DOHH2 (cell line): Measurements from ENCODE around the gene CHMP6.

ENCODE experiments used
- H3F3A ChIP-seq: fragments of 200-600 bp; sonication (generic), shearing (Covaris generic); 2 replicates; pipeline ENCODE4 v1.6.0; 2016; ENCODE audit warnings: antibody characterized with exemption, mild to moderate bottlenecking; ENCODE audit not compliant: control insufficient read depth, insufficient read depth
- H3K27ac ChIP-seq: fragments of 200-600 bp; sonication (generic); 2 replicates; pipeline ENCODE4 v1.5.1; 2014; ENCODE audit warnings: low read depth, mild to moderate bottlenecking, low read length, moderate library complexity
- H3K27me3 ChIP-seq: fragments of 200-600 bp; sonication (generic); 2 replicates; pipeline ENCODE4 v1.6.1; 2014; ENCODE audit warnings: mild to moderate bottlenecking, low read length, mixed read lengths; ENCODE audit not compliant: control insufficient read depth
- H3K36me3 ChIP-seq: fragments of 200-600 bp; sonication (generic); 2 replicates; pipeline ENCODE4 v1.6.1; 2014; ENCODE audit warnings: mild to moderate bottlenecking, low read length, moderate library complexity, mixed read lengths; ENCODE audit not compliant: control insufficient read depth
- H3K4me1 ChIP-seq: fragments of 200-600 bp; sonication (generic); 2 replicates; pipeline ENCODE4 v1.6.1; 2014; ENCODE audit warnings: mild to moderate bottlenecking, low read length, mixed read lengths; ENCODE audit not compliant: control insufficient read depth
- H3K4me2 ChIP-seq: fragments of 200-600 bp; sonication (generic); 2 replicates; pipeline ENCODE4 v1.6.0; 2014; ENCODE audit warnings: mild to moderate bottlenecking, low read length, moderate library complexity
- H3K4me3 ChIP-seq: fragments of 200-600 bp; sonication (generic); 2 replicates; pipeline ENCODE4 v1.5.1; 2014; ENCODE audit warnings: mild to moderate bottlenecking, low read length, mixed read lengths
- H3K79me2 ChIP-seq: fragments of 200-600 bp; sonication (generic); 2 replicates; pipeline ENCODE4 v1.6.1; 2014; ENCODE audit warnings: mild to moderate bottlenecking, low read length, mixed read lengths; ENCODE audit not compliant: control insufficient read depth
- H3K9me2 ChIP-seq: fragments of 200-600 bp; sonication (generic); replicated peaks from 2 replicates; pipeline ENCODE4 v1.6.1; 2014; ENCODE audit warnings: mild to moderate bottlenecking, low read length, mixed read lengths; ENCODE audit not compliant: control insufficient read depth
- H3K9me3 ChIP-seq: fragments of 200-600 bp; sonication (generic); 2 replicates; pipeline ENCODE4 v1.6.1; 2014; ENCODE audit warnings: antibody characterized with exemption, low read length, mixed read lengths; ENCODE audit not compliant: control insufficient read depth, insufficient read depth
- H4K20me1 ChIP-seq: fragments of 200-600 bp; sonication (generic); 2 replicates; pipeline ENCODE4 v1.6.0; 2014; ENCODE audit warnings: low read depth, mild to moderate bottlenecking, antibody characterized with exemption, low read length, moderate library complexity; ENCODE audit not compliant: control insufficient read depth, insufficient read depth
- EZH2phosphoT487 ChIP-seq: fragments of 200-600 bp; sonication (generic); IDR thresholded peaks from 2 replicates; pipeline ENCODE4 v1.6.1; 2017; ENCODE audit warnings: borderline replicate concordance, mild to moderate bottlenecking, antibody characterized with exemption, low read length, moderate library complexity, mixed read lengths
- TF ChIP-seq, protein P1 (sequence below): fragments of 200-600 bp; sonication (generic); IDR thresholded peaks from one replicate; pipeline ENCODE4 v1.5.1; 2014; ENCODE audit warnings: antibody characterized with exemption, mild to moderate bottlenecking, low read depth, low read length; ENCODE audit not compliant: poor library complexity, severe bottlenecking

CHMP6 gene

DNA sequence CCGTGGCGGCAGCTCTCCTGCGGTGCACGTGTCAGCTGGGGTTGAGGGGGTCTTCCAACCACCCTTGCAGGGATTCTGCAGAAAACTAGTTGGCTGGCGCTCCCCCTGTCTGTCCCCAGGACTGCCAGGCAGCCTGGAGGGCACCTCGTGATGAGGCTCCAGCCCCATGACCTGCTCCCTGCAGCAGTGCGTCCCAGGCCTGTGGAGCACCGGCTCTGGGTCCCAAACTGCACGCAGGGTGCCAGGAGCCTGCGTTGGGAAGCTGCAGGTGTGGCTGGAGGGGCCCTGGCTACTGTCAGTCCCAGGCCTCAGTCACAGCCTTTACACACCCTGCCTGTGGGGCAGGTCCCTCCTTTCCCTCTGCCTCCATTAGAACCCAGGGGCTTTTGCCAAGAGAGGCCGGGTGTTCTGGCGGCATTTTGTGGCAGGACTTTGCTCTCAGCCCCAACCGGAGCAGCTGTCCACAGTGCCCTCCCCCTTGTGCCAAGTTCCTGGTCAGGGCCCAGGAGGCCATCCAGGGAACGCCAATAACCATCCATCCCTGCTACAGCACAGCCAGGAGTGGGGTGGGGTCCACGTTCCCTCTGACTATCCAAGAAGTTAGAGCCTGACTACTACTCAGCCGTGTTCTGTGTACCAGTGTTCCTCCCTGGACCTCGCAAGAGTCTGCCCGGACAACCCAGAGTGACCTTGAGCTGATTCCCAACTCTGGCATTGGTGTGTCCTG, 9.2 kb downstream of the CHMP6 start:
- peaks cover 16% of the 10 kb centered on the region for H3K36me3 ChIP-seq
- no peak overlapping the region for H3K4me2 ChIP-seq
- H3K9me2 ChIP-seq = no peaks in the 10 kb centered on the region
- H3K79me2 ChIP-seq = no peaks in the 10 kb centered on the region
- peaks cover 5% of the 10 kb centered on the region for H3K27me3 ChIP-seq
- no peaks in the 10 kb centered on the region for H3F3A ChIP-seq
- no peak overlapping the region for H3K4me3 ChIP-seq
- TF ChIP-seq EZH2phosphoT487 = no peak
- TF ChIP-seq, protein P1, sequence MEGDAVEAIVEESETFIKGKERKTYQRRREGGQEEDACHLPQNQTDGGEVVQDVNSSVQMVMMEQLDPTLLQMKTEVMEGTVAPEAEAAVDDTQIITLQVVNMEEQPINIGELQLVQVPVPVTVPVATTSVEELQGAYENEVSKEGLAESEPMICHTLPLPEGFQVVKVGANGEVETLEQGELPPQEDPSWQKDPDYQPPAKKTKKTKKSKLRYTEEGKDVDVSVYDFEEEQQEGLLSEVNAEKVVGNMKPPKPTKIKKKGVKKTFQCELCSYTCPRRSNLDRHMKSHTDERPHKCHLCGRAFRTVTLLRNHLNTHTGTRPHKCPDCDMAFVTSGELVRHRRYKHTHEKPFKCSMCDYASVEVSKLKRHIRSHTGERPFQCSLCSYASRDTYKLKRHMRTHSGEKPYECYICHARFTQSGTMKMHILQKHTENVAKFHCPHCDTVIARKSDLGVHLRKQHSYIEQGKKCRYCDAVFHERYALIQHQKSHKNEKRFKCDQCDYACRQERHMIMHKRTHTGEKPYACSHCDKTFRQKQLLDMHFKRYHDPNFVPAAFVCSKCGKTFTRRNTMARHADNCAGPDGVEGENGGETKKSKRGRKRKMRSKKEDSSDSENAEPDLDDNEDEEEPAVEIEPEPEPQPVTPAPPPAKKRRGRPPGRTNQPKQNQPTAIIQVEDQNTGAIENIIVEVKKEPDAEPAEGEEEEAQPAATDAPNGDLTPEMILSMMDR = no peak
- H3K27ac ChIP-seq = no peak overlapping the region
- H3K4me1 ChIP-seq = no peaks in the 10 kb centered on the region
- H3K9me3 ChIP-seq = no peaks in the 10 kb centered on the region
- H4K20me1 ChIP-seq = no peaks in the 10 kb centered on the region

- TF ChIP-seq, protein P1 = no peak
- no peak for TF ChIP-seq EZH2phosphoT487
- Histone ChIP-seq H4K20me1 (no peaks in the 10 kb centered on the region), H3K9me2 (no peaks in the 10 kb centered on the region), H3K79me2 (no peaks in the 10 kb centered on the region), H3K4me2 (no peak overlapping the region), H3K36me3 (peaks cover 11% of the 10 kb centered on the region; the same call in 1 of the 2 replicates), H3K27me3 (peaks cover 5% of the 10 kb centered on the region), H3K27ac (no peak overlapping the region), H3K4me1 (no peaks in the 10 kb centered on the region), H3F3A (no peaks in the 10 kb centered on the region), H3K4me3 (no peak overlapping the region), H3K9me3 (no peaks in the 10 kb centered on the region)
These were observed 10.4 kb downstream of the CHMP6 start for GRCh38 chr17:81002013-81002384.

DNA sequence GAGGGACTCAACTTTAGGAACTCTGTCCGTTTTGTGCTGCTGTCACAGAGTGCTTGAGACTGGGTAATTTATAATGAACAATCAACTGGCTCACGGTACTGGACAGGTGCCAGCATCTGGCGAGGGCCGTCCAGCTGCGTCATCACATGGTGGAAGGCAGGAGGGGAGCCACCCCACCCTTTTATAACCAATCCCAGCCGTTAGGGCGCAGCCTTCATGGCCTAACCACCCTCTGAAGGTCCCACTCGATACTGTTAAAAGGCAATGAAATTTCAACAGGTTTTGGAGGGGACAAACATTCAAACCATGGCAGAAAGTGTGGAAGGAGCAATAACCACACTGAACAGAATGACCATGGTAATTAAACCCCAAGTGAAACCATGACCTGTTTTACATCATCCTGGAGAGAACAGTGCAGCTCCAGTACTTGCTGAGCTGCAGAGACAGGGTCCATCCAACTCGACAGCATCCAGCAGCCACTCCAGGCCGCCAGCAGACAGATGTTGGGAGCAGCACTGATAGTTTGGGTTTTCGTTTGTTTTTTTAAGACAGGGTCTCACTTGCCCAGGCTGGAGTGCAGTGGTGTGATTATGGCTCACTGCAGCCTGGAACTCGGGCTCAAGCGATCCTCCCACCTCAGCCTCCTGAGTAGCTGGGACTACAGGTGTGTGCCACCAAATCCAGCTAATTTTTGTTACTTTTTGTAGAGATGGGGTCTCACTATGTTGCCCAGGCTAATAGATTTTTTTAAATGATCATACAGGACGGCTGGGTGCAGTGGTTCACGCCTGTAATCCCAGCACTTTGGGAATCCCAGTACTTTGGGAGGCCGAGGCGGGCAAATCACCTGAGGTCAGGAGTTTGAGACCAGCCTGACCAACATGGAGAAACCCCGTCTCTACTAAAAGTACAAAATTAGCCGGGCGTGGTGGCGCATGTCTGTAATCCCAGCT, 11.0 kb downstream of the CHMP6 start:
- Histone ChIP-seq H3K4me2 (no peak overlapping the region), H3K9me2 (no peaks in the 10 kb centered on the region), H3K27ac (no peak overlapping the region), H3K36me3 (peaks cover 6% of the 10 kb centered on the region; the same call in 1 of the 2 replicates), H3K4me1 (no peaks in the 10 kb centered on the region), H3K9me3 (no peaks in the 10 kb centered on the region), H3F3A (no peaks in the 10 kb centered on the region), H3K4me3 (no peak overlapping the region), H4K20me1 (no peaks in the 10 kb centered on the region), H3K27me3 (peaks cover 5% of the 10 kb centered on the region), H3K79me2 (no peaks in the 10 kb centered on the region)
- TF ChIP-seq, protein P1 = no peak
- no peak for TF ChIP-seq EZH2phosphoT487
